Measurements from ENCODE around the gene PALLD.

PALLD gene

DNA sequence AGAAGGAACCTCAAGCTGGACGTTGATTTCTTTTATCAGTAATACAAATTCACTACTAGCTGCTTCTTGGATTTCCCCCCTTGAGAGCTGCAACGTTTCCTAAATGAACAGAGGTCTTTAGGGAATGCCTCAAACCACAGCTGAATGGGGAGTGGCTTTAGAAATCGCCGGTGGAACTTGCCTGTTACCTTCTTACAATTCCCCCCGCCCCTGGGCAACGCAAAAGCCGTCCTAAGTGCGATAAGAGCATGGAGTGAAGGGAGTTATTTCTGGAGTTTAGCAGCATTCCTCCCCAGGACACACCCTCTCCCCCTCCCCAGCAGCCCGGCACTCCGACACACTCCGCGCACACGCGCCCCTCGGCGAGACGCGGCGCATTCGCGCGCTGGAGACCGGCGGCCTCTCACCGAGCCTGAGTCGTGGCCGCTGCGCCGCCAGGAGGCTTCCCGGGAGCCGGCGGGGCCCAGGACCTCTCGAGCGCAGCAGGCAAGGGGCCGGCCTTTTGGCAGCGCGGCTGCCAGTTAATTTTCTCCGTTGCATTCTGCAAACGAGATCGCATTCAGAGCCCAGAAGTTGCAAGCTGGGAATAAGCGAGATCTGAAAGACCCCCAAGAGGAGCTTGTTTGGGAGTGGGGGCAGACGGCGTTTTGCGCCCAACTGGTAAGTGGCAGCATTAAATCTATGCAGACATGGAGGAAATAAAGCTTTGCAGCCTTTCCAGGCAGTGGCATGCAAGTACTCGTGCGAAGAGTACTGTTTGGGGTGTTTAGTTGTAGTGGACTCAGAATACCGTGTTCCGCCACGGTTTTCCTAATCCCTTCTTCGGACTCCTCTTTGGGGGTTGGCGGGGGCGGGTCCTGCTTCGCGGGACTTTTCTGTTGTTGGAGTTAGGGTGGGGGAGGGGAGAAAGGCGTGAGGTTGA is 134.7 kb downstream of the PALLD start (continued):
- TF ChIP-seq ZNF510 (tag by site-specific recombination; IDR thresholded peaks at IDR 0.05; ENCODE audit: insufficient replicate concordance) (no peak), ATF2 (tag by site-specific recombination; IDR thresholded peaks at IDR 0.05; ENCODE audit: low read depth) (no peak), HIC1 (tag by site-specific recombination; IDR thresholded peaks at IDR 0.05) (no peak), OSR2 (tag by site-specific recombination; IDR thresholded peaks at IDR 0.05) (no peak; the same call in 1 of the 2 replicates), KLF7 (tag by site-specific recombination; IDR thresholded peaks at IDR 0.05; ENCODE audit: borderline replicate concordance) (no peak; the same call in 1 of the 2 replicates), ZNF549 (tag by site-specific recombination; IDR thresholded peaks at IDR 0.05) (no peak), ZNF558 (tag by site-specific recombination; IDR thresholded peaks at IDR 0.05) (no peak), SP2 (tag by site-specific recombination; IDR thresholded peaks at IDR 0.05) (no peak), ZNF473 (tag by site-specific recombination; IDR thresholded peaks at IDR 0.05) (no peak), FEZF1 (tag by site-specific recombination; IDR thresholded peaks at IDR 0.05) (peak; percentile 85), MYNN (tag by site-specific recombination; IDR thresholded peaks at IDR 0.05; ENCODE audit: borderline replicate concordance) (peak; percentile 35; the same call in 1 of the 2 replicates), MZF1 (tag by site-specific recombination; IDR thresholded peaks at IDR 0.05; ENCODE audit: borderline replicate concordance) (peak; percentile 66), ZNF777 (tag by site-specific recombination; IDR thresholded peaks at IDR 0.05; ENCODE audit: borderline replicate concordance) (no peak), ZNF626 (tag by site-specific recombination; IDR thresholded peaks at IDR 0.05) (no peak), GFI1B (tag by site-specific recombination; IDR thresholded peaks at IDR 0.05) (no peak), ZNF610 (tag by site-specific recombination; IDR thresholded peaks at IDR 0.05; ENCODE audit: borderline replicate concordance) (no peak), ZFP3 (tag by site-specific recombination; IDR thresholded peaks at IDR 0.05; ENCODE audit: low read depth) (no peak), ZNF529 (tag by site-specific recombination; IDR thresholded peaks at IDR 0.05; ENCODE audit: insufficient replicate concordance) (no peak), SP3 (tag by site-specific recombination; IDR thresholded peaks at IDR 0.05) (0 out of 2 replicates have a peak, but pooled peaks have one; percentile 48), ZNF2 (tag by site-specific recombination; IDR thresholded peaks at IDR 0.05) (no peak), ZNF76 (tag by site-specific recombination; IDR thresholded peaks at IDR 0.05; ENCODE audit: borderline replicate concordance, low read depth) (peak; percentile 46; the same call in 1 of the 2 replicates), ZNF398 (tag by site-specific recombination; IDR thresholded peaks at IDR 0.05) (peak; percentile 83), ZIC2 (tag by site-specific recombination; IDR thresholded peaks at IDR 0.05) (peak; percentile 95), INSM2 (tag by site-specific recombination; IDR thresholded peaks at IDR 0.05) (peak; percentile 22; the same call in 1 of the 2 replicates), ZSCAN30 (tag by site-specific recombination; IDR thresholded peaks at IDR 0.05) (peak; percentile 96), ZBTB21 (tag by site-specific recombination; IDR thresholded peaks at IDR 0.05) (no peak), ZNF560 (tag by site-specific recombination; IDR thresholded peaks at IDR 0.05; ENCODE audit: borderline replicate concordance) (no peak)
- TF ChIP-seq, protein P1, sequence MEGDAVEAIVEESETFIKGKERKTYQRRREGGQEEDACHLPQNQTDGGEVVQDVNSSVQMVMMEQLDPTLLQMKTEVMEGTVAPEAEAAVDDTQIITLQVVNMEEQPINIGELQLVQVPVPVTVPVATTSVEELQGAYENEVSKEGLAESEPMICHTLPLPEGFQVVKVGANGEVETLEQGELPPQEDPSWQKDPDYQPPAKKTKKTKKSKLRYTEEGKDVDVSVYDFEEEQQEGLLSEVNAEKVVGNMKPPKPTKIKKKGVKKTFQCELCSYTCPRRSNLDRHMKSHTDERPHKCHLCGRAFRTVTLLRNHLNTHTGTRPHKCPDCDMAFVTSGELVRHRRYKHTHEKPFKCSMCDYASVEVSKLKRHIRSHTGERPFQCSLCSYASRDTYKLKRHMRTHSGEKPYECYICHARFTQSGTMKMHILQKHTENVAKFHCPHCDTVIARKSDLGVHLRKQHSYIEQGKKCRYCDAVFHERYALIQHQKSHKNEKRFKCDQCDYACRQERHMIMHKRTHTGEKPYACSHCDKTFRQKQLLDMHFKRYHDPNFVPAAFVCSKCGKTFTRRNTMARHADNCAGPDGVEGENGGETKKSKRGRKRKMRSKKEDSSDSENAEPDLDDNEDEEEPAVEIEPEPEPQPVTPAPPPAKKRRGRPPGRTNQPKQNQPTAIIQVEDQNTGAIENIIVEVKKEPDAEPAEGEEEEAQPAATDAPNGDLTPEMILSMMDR (tag by site-specific recombination; IDR thresholded peaks at IDR 0.05): peak; percentile 75
- TF ChIP-seq, protein P2, sequence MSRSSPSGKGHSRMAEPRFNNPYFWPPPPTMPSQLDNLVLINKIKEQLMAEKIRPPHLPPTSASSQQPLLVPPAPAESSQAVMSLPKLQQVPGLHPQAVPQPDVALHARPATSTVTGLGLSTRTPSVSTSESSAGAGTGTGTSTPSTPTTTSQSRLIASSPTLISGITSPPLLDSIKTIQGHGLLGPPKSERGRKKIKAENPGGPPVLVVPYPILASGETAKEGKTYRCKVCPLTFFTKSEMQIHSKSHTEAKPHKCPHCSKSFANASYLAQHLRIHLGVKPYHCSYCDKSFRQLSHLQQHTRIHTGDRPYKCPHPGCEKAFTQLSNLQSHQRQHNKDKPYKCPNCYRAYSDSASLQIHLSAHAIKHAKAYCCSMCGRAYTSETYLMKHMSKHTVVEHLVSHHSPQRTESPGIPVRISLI (tag by site-specific recombination; IDR thresholded peaks at IDR 0.05): no peak

Measured in HEK293 (cell line).